Calu3 (cell line): ENCODE measurements around the gene JADE2. TPM values are rescaled to one million over a fixed set of nuclear protein-coding genes. Genes with fewer than 3 reads are reported as not detected.

ENCODE experiments used
- BruUV-seq: library from RNA; stranded (reverse); fragments of 400-500 nt; replicated peaks from 2 replicates; lab custom pipeline; 2021; lab: Mats Ljungman, UMichigan
- CTCF ChIA-PET: fragments of 300-600 bp; sonication (Branson Sonifier 250); formaldehyde crosslinking; loops from one replicate; lab custom pipeline; 2022; ENCODE audit warnings: antibody characterized with exemption; lab: Charles Lee
- DNase-seq: peaks from one replicate; pipeline ENCODE4 v3.0.0; 2022
- H3K27ac Mint-ChIP-seq: one replicate; pipeline ENCODE4 v1.8.0; 2022; ENCODE audit warnings: mixed read lengths; ENCODE audit not compliant: unreplicated experiment
- H3K27me3 Mint-ChIP-seq: one replicate; pipeline ENCODE4 v1.8.0; 2022; ENCODE audit warnings: mixed read lengths; ENCODE audit not compliant: unreplicated experiment
- H3K36me3 Mint-ChIP-seq: one replicate; pipeline ENCODE4 v1.8.0; 2022; ENCODE audit warnings: mild to moderate bottlenecking, moderate library complexity, mixed read lengths; ENCODE audit not compliant: insufficient read depth, unreplicated experiment
- H3K4me1 Mint-ChIP-seq: one replicate; pipeline ENCODE4 v1.8.0; 2022; ENCODE audit warnings: mild to moderate bottlenecking, low read depth, mixed read lengths; ENCODE audit not compliant: unreplicated experiment
- H3K4me3 Mint-ChIP-seq: one replicate; pipeline ENCODE4 v1.8.0; 2022; ENCODE audit warnings: mild to moderate bottlenecking, low read depth, moderate library complexity, mixed read lengths; ENCODE audit not compliant: unreplicated experiment
- H3K9me3 Mint-ChIP-seq: one replicate; pipeline ENCODE4 v1.8.0; 2022; ENCODE audit warnings: low read depth, mixed read lengths; ENCODE audit not compliant: unreplicated experiment
- CTCF ChIP-seq: fragments of 200-600 bp; IDR thresholded peaks from one replicate; pipeline ENCODE4 v1.8.0; 2022; ENCODE audit warnings: antibody characterized with exemption; ENCODE audit not compliant: unreplicated experiment
- intact Hi-C: fragments of 100-400 bp; cut with micrococcal nuclease; formaldehyde crosslinking; loops from one replicate; pipeline ENCODE4 v1.10.0; 2022; ENCODE audit not compliant: unreplicated experiment
- total RNA-seq: library from RNA; stranded (reverse); gene quantifications from 2 replicates; pipeline ENCODE4 v1.2.3, GENCODE V29; 2022

The JADE2 gene
- total RNA-seq, 1 experiment from 2014 or later: 93.4 TPM

- Mint-ChIP-seq H3K9me3 (no peaks in the 10 kb centered on the region), H3K36me3 (peaks cover 32% of the 10 kb centered on the region), H3K4me1 (peaks cover 4% of the 10 kb centered on the region), H3K27ac (no peak overlapping the region), H3K4me3 (no peak overlapping the region), H3K27me3 (no peaks in the 10 kb centered on the region)
- intact Hi-C loops: no loop called here
- CTCF ChIA-PET: interaction anchor here (0.6 to 0.7 kb wide), 2 partner anchors 208 to 419 kb away, joined by 4 read pairs; no protein-coding TSS in a partner anchor
- no peak for DNase-seq
- no peak for TF ChIP-seq CTCF
- BruUV-seq: no TSS peak
Measured at GRCh38 chr5:134545070-134545868, 19.8 kb downstream of the JADE2 start.

GRCh38 chr5:134547066-134547465, 21.6 kb downstream of the JADE2 start:
- Mint-ChIP-seq H3K36me3 (peaks cover 35% of the 10 kb centered on the region), H3K27me3 (no peaks in the 10 kb centered on the region), H3K9me3 (no peaks in the 10 kb centered on the region), H3K4me3 (no peak overlapping the region), H3K4me1 (peaks cover 19% of the 10 kb centered on the region), H3K27ac (no peak overlapping the region)
- intact Hi-C loops: no loop called here
- TF ChIP-seq CTCF: no peak
- DNase-seq: no peak
- BruUV-seq: no TSS peak
- CTCF ChIA-PET: interaction anchor here (0.7 kb wide), 1 partner anchor 28 kb away, joined by 3 read pairs; no protein-coding TSS in a partner anchor

- intact Hi-C loops: no loop called here
- Mint-ChIP-seq H3K27ac (no peak overlapping the region), H3K36me3 (peaks cover 36% of the 10 kb centered on the region), H3K9me3 (no peaks in the 10 kb centered on the region), H3K4me3 (no peak overlapping the region), H3K27me3 (no peaks in the 10 kb centered on the region), H3K4me1 (peaks cover 22% of the 10 kb centered on the region)
- CTCF ChIA-PET: no interaction called here
- DNase-seq: no peak
- TF ChIP-seq CTCF: no peak
- BruUV-seq: no TSS peak
Measured at GRCh38 chr5:134547579-134547978, 22.1 kb downstream of the JADE2 start.

GRCh38 chr5:134547999-134548658, 22.7 kb downstream of the JADE2 start:
- H3K27me3 Mint-ChIP-seq: no peaks in the 10 kb centered on the region
- H3K9me3 Mint-ChIP-seq: no peaks in the 10 kb centered on the region
- H3K4me1 Mint-ChIP-seq: peaks cover 22% of the 10 kb centered on the region
- no peak overlapping the region for H3K27ac Mint-ChIP-seq
- H3K36me3 Mint-ChIP-seq: peaks cover 39% of the 10 kb centered on the region
- H3K4me3 Mint-ChIP-seq: no peak overlapping the region
- BruUV-seq: no TSS peak
- intact Hi-C loops: no loop called here
- CTCF ChIA-PET: no interaction called here
- DNase-seq: no peak
- TF ChIP-seq CTCF: no peak
